IMR-90 (cell line): ENCODE measurements around the gene MAPKAP1.

Source experiments
- CTCF ChIP-seq: conservative IDR thresholded peaks from 2 replicates; pipeline ENCODE4 v1.5.1; 2012; ENCODE audit warnings: mild to moderate bottlenecking, low read depth, low read length, improper control_type of control experiment
- POLR2A ChIP-seq: IDR thresholded peaks from 2 replicates; pipeline ENCODE4 v1.6.1; 2012; ENCODE audit warnings: mild to moderate bottlenecking, low read depth, low read length

- TF ChIP-seq POLR2A (no peak), CTCF (no peak)
Measured at GRCh38 chr9:125691869-125692268, 15.1 kb downstream of the MAPKAP1 start.
